H1 (cell line): ENCODE data around the gene OSCP1. TPM values are rescaled to one million over a fixed set of nuclear protein-coding genes. Genes with fewer than 3 reads are reported as not detected.

ENCODE experiments used
- ATF3 ChIP-seq: IDR thresholded peaks from 2 replicates; pipeline ENCODE4 v1.6.1; 2011; ENCODE audit warnings: low read depth, mild to moderate bottlenecking, low read length; ENCODE audit not compliant: insufficient read depth
- polyA plus RNA-seq, 7 experiments: library from polyadenylated mRNA; depleted of rRNA in 3 of 7; stranded (reverse) in 5 of 7; unstranded in 2 of 7; fragments of >200 nt in 5 of 7; fragments of 200-250 nt in 2 of 7; gene quantifications; 1 replicate in 5 of 7; 2 replicates in 1 of 7; 4 replicates in 1 of 7; pipeline versions ENCODE4 v1.2.1 to v1.2.3, GENCODE V29; 2011 to 2013; ENCODE audit warnings: missing spikeins in 2 of 7, mixed read lengths in 2 of 7
- total RNA-seq: library from RNA; stranded (reverse); fragmentation: NEBNext Ultra II Directional; extraction: Animal tissue kit (Norgen Biotek cat#: 25700); gene quantifications from 2 replicates; pipeline ENCODE4 v1.2.1, GENCODE V29; 2021

The OSCP1 gene
- total and polyA plus RNA-seq, 2 of the 8 experiments (the other 6 are each of a cell fraction or from before 2014, with no cell fraction given): 1.8 to 3.3 TPM

DNA sequence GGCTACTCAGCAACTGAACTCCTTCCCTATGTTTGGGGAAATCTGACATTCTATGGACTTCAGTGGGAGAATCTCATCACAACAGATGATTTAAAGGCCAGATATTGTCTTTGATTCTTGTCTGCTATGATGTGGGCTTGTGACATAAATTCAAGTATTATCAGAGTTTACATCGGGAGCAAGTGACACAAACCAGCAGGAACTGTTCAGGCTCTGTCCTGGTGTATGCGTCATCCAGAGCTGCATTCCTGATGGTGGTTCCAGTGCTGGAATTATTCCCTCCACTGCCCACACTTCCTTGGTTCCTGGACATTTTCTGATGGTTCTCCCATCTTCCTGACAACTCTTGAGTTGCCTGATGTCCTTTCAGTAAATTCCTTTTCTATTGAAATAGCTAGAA lies 41.8 kb downstream of the OSCP1 start (continued):
- TF ChIP-seq ATF3: no peak
